ENCODE results near the gene MAPK6. TPM values are rescaled to one million over a fixed set of nuclear protein-coding genes. Genes with fewer than 3 reads are reported as not detected.
A peak's percentile ranks its signal among the peaks of the same experiment; 100 is the strongest.

MAPK6 gene
- total and polyA plus RNA-seq, 9 of the 15 experiments (the other 6 are each of a cell fraction or from before 2014, with no cell fraction given) = 28.5 to 97.1 (median 74.0) TPM

DNA sequence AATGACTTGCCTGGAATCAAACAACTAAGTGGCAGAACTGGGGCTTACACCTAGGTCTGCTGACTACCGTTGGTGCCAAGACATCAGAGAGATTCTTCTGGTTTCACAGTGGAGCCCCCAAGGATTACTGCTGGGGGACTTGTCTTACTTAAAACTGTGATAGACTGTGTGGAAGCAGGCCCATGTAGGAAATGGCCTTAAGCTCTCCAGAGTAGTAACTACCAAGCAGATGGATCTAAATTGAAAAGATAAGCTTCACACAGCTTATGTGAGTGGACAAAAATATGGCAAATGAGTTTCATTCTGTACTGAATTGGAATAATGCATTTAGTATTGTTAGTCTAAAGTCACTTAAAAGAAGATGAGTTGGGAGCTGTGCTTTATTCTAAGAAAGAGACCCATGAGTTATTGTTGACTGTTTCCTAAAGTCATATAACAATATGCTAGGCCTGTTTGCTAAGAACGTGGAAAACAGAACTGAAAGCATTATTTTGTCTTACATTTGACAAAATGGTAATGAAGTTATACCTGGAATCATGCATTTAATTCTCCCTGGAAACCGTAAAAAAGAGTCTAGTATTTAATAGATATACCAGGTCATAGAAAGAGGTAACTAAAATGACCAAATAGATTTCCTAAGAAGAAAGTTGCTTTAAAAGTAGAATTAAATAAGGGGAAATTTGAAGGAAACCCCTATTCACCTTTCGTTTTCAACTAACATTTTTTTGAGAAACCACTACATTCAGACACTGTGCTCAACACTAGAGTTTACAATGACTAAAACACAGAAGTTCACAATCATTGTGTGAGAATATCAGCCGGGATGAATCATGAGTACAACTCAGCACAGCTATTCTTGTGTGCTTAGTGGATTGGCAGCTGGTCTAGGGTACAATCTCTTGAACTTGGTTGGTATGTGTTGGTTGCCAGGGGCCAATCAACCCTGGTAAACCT is 13.0 kb upstream of the MAPK6 start (continued):
- TF ChIP-seq, protein P1, sequence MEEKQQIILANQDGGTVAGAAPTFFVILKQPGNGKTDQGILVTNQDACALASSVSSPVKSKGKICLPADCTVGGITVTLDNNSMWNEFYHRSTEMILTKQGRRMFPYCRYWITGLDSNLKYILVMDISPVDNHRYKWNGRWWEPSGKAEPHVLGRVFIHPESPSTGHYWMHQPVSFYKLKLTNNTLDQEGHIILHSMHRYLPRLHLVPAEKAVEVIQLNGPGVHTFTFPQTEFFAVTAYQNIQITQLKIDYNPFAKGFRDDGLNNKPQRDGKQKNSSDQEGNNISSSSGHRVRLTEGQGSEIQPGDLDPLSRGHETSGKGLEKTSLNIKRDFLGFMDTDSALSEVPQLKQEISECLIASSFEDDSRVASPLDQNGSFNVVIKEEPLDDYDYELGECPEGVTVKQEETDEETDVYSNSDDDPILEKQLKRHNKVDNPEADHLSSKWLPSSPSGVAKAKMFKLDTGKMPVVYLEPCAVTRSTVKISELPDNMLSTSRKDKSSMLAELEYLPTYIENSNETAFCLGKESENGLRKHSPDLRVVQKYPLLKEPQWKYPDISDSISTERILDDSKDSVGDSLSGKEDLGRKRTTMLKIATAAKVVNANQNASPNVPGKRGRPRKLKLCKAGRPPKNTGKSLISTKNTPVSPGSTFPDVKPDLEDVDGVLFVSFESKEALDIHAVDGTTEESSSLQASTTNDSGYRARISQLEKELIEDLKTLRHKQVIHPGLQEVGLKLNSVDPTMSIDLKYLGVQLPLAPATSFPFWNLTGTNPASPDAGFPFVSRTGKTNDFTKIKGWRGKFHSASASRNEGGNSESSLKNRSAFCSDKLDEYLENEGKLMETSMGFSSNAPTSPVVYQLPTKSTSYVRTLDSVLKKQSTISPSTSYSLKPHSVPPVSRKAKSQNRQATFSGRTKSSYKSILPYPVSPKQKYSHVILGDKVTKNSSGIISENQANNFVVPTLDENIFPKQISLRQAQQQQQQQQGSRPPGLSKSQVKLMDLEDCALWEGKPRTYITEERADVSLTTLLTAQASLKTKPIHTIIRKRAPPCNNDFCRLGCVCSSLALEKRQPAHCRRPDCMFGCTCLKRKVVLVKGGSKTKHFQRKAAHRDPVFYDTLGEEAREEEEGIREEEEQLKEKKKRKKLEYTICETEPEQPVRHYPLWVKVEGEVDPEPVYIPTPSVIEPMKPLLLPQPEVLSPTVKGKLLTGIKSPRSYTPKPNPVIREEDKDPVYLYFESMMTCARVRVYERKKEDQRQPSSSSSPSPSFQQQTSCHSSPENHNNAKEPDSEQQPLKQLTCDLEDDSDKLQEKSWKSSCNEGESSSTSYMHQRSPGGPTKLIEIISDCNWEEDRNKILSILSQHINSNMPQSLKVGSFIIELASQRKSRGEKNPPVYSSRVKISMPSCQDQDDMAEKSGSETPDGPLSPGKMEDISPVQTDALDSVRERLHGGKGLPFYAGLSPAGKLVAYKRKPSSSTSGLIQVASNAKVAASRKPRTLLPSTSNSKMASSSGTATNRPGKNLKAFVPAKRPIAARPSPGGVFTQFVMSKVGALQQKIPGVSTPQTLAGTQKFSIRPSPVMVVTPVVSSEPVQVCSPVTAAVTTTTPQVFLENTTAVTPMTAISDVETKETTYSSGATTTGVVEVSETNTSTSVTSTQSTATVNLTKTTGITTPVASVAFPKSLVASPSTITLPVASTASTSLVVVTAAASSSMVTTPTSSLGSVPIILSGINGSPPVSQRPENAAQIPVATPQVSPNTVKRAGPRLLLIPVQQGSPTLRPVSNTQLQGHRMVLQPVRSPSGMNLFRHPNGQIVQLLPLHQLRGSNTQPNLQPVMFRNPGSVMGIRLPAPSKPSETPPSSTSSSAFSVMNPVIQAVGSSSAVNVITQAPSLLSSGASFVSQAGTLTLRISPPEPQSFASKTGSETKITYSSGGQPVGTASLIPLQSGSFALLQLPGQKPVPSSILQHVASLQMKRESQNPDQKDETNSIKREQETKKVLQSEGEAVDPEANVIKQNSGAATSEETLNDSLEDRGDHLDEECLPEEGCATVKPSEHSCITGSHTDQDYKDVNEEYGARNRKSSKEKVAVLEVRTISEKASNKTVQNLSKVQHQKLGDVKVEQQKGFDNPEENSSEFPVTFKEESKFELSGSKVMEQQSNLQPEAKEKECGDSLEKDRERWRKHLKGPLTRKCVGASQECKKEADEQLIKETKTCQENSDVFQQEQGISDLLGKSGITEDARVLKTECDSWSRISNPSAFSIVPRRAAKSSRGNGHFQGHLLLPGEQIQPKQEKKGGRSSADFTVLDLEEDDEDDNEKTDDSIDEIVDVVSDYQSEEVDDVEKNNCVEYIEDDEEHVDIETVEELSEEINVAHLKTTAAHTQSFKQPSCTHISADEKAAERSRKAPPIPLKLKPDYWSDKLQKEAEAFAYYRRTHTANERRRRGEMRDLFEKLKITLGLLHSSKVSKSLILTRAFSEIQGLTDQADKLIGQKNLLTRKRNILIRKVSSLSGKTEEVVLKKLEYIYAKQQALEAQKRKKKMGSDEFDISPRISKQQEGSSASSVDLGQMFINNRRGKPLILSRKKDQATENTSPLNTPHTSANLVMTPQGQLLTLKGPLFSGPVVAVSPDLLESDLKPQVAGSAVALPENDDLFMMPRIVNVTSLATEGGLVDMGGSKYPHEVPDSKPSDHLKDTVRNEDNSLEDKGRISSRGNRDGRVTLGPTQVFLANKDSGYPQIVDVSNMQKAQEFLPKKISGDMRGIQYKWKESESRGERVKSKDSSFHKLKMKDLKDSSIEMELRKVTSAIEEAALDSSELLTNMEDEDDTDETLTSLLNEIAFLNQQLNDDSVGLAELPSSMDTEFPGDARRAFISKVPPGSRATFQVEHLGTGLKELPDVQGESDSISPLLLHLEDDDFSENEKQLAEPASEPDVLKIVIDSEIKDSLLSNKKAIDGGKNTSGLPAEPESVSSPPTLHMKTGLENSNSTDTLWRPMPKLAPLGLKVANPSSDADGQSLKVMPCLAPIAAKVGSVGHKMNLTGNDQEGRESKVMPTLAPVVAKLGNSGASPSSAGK (IDR thresholded peaks at IDR 0.05) = peak; percentile 31; the same call in 1 of the 2 replicates
- no peak for TF ChIP-seq BDP1 (IDR thresholded peaks at IDR 0.05; ENCODE audit: insufficient read depth, insufficient read length)
- no peak for TF ChIP-seq PHTF2 (CRISPR knock-in tag; IDR thresholded peaks at IDR 0.05)
- no peak for TF ChIP-seq TOE1 (IDR thresholded peaks at IDR 0.05; ENCODE audit: borderline replicate concordance)
- TF ChIP-seq TOE1 (CRISPR knock-in tag; IDR thresholded peaks at IDR 0.05; ENCODE audit: borderline replicate concordance, low read depth) = no peak
- no peak for TF ChIP-seq NFE2 (IDR thresholded peaks at IDR 0.05; ENCODE audit: low read depth)
- TF ChIP-seq, protein P2, sequence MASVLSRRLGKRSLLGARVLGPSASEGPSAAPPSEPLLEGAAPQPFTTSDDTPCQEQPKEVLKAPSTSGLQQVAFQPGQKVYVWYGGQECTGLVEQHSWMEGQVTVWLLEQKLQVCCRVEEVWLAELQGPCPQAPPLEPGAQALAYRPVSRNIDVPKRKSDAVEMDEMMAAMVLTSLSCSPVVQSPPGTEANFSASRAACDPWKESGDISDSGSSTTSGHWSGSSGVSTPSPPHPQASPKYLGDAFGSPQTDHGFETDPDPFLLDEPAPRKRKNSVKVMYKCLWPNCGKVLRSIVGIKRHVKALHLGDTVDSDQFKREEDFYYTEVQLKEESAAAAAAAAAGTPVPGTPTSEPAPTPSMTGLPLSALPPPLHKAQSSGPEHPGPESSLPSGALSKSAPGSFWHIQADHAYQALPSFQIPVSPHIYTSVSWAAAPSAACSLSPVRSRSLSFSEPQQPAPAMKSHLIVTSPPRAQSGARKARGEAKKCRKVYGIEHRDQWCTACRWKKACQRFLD (CRISPR knock-in tag; IDR thresholded peaks at IDR 0.05) = peak; percentile 50; the same call in 1 of the 2 replicates
- TF ChIP-seq, protein P3, sequence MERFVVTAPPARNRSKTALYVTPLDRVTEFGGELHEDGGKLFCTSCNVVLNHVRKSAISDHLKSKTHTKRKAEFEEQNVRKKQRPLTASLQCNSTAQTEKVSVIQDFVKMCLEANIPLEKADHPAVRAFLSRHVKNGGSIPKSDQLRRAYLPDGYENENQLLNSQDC (CRISPR knock-in tag; IDR thresholded peaks at IDR 0.05) = no peak
- TF ChIP-seq, protein P4, sequence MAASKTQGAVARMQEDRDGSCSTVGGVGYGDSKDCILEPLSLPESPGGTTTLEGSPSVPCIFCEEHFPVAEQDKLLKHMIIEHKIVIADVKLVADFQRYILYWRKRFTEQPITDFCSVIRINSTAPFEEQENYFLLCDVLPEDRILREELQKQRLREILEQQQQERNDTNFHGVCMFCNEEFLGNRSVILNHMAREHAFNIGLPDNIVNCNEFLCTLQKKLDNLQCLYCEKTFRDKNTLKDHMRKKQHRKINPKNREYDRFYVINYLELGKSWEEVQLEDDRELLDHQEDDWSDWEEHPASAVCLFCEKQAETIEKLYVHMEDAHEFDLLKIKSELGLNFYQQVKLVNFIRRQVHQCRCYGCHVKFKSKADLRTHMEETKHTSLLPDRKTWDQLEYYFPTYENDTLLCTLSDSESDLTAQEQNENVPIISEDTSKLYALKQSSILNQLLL (CRISPR knock-in tag; IDR thresholded peaks at IDR 0.05; ENCODE audit: borderline replicate concordance) = no peak
- TF ChIP-seq SP2 (IDR thresholded peaks at IDR 0.05; ENCODE audit: extremely low read depth, low read depth, low read length, poor library complexity, severe bottlenecking) = no peak
- TF ChIP-seq HNRNPLL (IDR thresholded peaks at IDR 0.05; ENCODE audit: low read depth, low read length, poor library complexity, severe bottlenecking) = no peak

Measured in K562 (cell line).